GM23338 (cell line): ENCODE results near the gene BRD9. TPM values are rescaled to one million over a fixed set of nuclear protein-coding genes. Genes with fewer than 3 reads are reported as not detected.
"Not testable (repeated sequence)": the region's sequence is repeated elsewhere in the genome, so short reads cannot be mapped to it uniquely, and the experiment has no call there.

Experiments
- ATAC-seq: fragments of 200-7000 bp; cut with Tn5 transposase; 3 replicates; pipeline ENCODE4 v1.9.1; 2020
- DNase-seq: peaks from one replicate; pipeline ENCODE4 v3.0.0-alpha.2; 2015; ENCODE audit warnings: low spot score
- H2AFZ ChIP-seq: fragments of 200-600 bp; sonication (generic); 2 replicates; pipeline ENCODE4 v1.8.0; 2016; ENCODE audit warnings: antibody characterized with exemption, mild to moderate bottlenecking, moderate library complexity
- H3F3A ChIP-seq: fragments of 200-600 bp; sonication (generic); replicated peaks from 2 replicates; pipeline ENCODE4 v1.8.0; 2017; ENCODE audit warnings: antibody characterized with exemption, mixed run types, low read depth
- H3K27ac ChIP-seq: fragments of 200-600 bp; sonication (generic); 2 replicates; pipeline ENCODE4 v1.6.1; 2016; ENCODE audit warnings: low read depth
- H3K27me3 ChIP-seq: fragments of 200-600 bp; sonication (generic); 2 replicates; pipeline ENCODE4 v1.8.0; 2016; ENCODE audit warnings: mild to moderate bottlenecking, mixed run types, moderate library complexity; ENCODE audit not compliant: insufficient read depth
- H3K36me3 ChIP-seq: fragments of 200-600 bp; sonication (generic); 2 replicates; pipeline ENCODE4 v1.8.0; 2016; ENCODE audit warnings: mild to moderate bottlenecking; ENCODE audit not compliant: insufficient read depth
- H3K4me1 ChIP-seq: fragments of 200-600 bp; sonication (generic); 2 replicates; pipeline ENCODE4 v1.8.0; 2016; ENCODE audit warnings: mild to moderate bottlenecking, moderate library complexity; ENCODE audit not compliant: insufficient read depth
- H3K4me2 ChIP-seq: fragments of 200-600 bp; sonication (generic); 2 replicates; pipeline ENCODE4 v1.7.1; 2017; ENCODE audit warnings: mixed run types
- H3K4me3 ChIP-seq: fragments of 200-600 bp; sonication (generic); 2 replicates; pipeline ENCODE4 v1.6.1; 2016; ENCODE audit warnings: mixed run types
- H3K79me2 ChIP-seq: fragments of 200-600 bp; sonication (generic); replicated peaks from 2 replicates; pipeline ENCODE4 v1.8.0; 2017; ENCODE audit warnings: mild to moderate bottlenecking; ENCODE audit not compliant: insufficient read depth
- H3K9me2 ChIP-seq: fragments of 200-600 bp; sonication (generic); 2 replicates; pipeline ENCODE4 v1.8.0; 2017; ENCODE audit not compliant: insufficient read depth
- H4K20me1 ChIP-seq: fragments of 200-600 bp; sonication (generic); replicated peaks from 2 replicates; pipeline ENCODE4 v1.8.0; 2017; ENCODE audit warnings: mild to moderate bottlenecking; ENCODE audit not compliant: insufficient read depth
- H3K27ac Mint-ChIP-seq: 2 replicates; pipeline ENCODE4 v1.8.0; 2020; ENCODE audit warnings: inconsistent platforms, mild to moderate bottlenecking, moderate library complexity, mixed read lengths
- H3K27me3 Mint-ChIP-seq: 3 replicates; pipeline ENCODE4 v1.8.0; 2022; ENCODE audit warnings: low read depth, mild to moderate bottlenecking, moderate library complexity, mixed read lengths, inconsistent platforms; ENCODE audit not compliant: insufficient read depth, poor library complexity
- H3K36me3 Mint-ChIP-seq: 3 replicates; pipeline ENCODE4 v1.8.0; 2021; ENCODE audit warnings: low read depth, mild to moderate bottlenecking, inconsistent platforms, moderate library complexity, mixed read lengths
- H3K4me1 Mint-ChIP-seq: 3 replicates; pipeline ENCODE4 v1.8.0; 2020; ENCODE audit warnings: mild to moderate bottlenecking, inconsistent platforms, mixed read lengths
- H3K4me3 Mint-ChIP-seq: 3 replicates; pipeline ENCODE4 v1.8.0; 2021; ENCODE audit warnings: moderate library complexity, mild to moderate bottlenecking, inconsistent platforms, mixed read lengths
- H3K9me3 Mint-ChIP-seq: 3 replicates; pipeline ENCODE4 v1.8.0; 2020; ENCODE audit warnings: moderate library complexity, mild to moderate bottlenecking, inconsistent platforms, mixed read lengths
- JUNB ChIP-seq: IDR thresholded peaks from one replicate; pipeline ENCODE4 v1.6.1; 2016; ENCODE audit warnings: antibody characterized with exemption; ENCODE audit not compliant: unreplicated experiment
- NANOG ChIP-seq: IDR thresholded peaks from 2 replicates; pipeline ENCODE4 v1.6.1; 2016; ENCODE audit warnings: antibody characterized with exemption, borderline replicate concordance
- polyA plus RNA-seq: library from polyadenylated mRNA; unstranded; fragments of >200 nt; fragmentation: Nextera tagmentation; extraction: Ambion mirVana; gene quantifications from 2 replicates; pipeline ENCODE4 v1.2.1, GENCODE V29; 2016
- total RNA-seq: library from RNA; depleted of rRNA; stranded (reverse); fragments of >200 nt; shearing (Covaris generic); gene quantifications from 2 replicates; pipeline ENCODE4 v1.2.3, GENCODE V29; 2014
- TF ChIP-seq, protein P1 (sequence below): IDR thresholded peaks from one replicate; pipeline ENCODE4 v1.6.1; 2018; ENCODE audit warnings: antibody characterized with exemption; ENCODE audit not compliant: unreplicated experiment
- TF ChIP-seq, protein P2 (sequence below): IDR thresholded peaks from 2 replicates; pipeline ENCODE4 v1.6.1; 2016; ENCODE audit warnings: antibody characterized with exemption
- TF ChIP-seq, protein P3 (sequence below): fragments of 250-450 bp; sonication (Bioruptor Pico); IDR thresholded peaks from 2 replicates; pipeline ENCODE4 v1.5.0; 2020; ENCODE audit warnings: mild to moderate bottlenecking, moderate library complexity

Gene BRD9
- total and polyA plus RNA-seq, 2 experiments from 2014 or later = 32.9 to 54.7 TPM

DNA sequence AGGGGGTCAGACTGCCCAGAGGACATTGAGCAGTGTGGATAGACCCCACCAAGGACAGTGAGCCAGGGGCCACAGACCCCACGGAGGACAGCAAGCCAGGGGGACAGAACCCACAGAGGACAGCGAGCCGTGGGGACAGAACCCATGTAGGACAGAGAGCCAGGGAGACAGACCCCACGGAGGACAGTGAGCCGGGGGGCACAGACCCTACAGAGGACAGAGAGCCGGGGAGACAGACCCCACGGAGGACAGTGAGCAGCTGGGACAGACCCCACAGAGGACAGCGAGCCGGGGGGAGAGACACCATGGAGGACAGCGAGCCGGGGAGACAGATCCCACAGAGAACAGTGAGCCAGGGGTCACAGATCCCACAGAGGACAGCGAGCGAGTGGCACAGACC, 38.4 kb downstream of the BRD9 start (continued):
- TF ChIP-seq, protein P1, sequence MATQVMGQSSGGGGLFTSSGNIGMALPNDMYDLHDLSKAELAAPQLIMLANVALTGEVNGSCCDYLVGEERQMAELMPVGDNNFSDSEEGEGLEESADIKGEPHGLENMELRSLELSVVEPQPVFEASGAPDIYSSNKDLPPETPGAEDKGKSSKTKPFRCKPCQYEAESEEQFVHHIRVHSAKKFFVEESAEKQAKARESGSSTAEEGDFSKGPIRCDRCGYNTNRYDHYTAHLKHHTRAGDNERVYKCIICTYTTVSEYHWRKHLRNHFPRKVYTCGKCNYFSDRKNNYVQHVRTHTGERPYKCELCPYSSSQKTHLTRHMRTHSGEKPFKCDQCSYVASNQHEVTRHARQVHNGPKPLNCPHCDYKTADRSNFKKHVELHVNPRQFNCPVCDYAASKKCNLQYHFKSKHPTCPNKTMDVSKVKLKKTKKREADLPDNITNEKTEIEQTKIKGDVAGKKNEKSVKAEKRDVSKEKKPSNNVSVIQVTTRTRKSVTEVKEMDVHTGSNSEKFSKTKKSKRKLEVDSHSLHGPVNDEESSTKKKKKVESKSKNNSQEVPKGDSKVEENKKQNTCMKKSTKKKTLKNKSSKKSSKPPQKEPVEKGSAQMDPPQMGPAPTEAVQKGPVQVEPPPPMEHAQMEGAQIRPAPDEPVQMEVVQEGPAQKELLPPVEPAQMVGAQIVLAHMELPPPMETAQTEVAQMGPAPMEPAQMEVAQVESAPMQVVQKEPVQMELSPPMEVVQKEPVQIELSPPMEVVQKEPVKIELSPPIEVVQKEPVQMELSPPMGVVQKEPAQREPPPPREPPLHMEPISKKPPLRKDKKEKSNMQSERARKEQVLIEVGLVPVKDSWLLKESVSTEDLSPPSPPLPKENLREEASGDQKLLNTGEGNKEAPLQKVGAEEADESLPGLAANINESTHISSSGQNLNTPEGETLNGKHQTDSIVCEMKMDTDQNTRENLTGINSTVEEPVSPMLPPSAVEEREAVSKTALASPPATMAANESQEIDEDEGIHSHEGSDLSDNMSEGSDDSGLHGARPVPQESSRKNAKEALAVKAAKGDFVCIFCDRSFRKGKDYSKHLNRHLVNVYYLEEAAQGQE = no peak
- TF ChIP-seq, protein P2, sequence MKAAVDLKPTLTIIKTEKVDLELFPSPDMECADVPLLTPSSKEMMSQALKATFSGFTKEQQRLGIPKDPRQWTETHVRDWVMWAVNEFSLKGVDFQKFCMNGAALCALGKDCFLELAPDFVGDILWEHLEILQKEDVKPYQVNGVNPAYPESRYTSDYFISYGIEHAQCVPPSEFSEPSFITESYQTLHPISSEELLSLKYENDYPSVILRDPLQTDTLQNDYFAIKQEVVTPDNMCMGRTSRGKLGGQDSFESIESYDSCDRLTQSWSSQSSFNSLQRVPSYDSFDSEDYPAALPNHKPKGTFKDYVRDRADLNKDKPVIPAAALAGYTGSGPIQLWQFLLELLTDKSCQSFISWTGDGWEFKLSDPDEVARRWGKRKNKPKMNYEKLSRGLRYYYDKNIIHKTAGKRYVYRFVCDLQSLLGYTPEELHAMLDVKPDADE = no peak
- no peak for TF ChIP-seq JUNB

DNA sequence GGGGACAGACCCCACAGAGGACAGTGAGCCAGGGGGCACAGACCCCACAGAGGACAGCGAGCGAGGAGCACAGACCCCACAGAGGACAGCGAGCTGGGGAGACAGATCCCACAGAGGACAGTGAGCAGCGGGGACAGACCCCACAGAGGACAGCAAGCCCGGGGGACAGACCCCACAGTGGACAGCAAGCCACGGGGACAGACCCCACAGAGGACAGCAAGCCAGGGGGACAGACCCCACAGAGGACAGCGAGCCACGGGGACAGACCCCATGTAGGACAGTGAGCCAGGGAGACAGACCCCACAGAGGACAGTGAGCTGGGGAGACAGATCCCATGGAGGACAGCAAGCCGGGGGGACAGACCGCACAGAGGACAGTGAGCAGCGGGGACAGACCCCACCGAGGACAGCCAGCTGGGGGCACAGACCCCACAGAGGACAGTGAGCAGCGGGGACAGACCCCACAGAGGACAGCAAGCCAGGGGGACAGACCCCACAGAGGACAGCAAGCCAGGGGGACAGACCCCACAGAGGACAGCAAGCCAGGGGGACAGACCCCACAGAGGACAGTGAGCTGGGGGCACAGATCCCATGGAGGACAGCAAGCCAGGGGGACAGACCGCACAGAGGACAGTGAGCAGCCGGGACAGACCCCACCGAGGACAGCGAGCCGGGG, 39.0 kb downstream of the BRD9 start:
- H3K9me3 Mint-ChIP-seq = not testable (repeated sequence)

DNA sequence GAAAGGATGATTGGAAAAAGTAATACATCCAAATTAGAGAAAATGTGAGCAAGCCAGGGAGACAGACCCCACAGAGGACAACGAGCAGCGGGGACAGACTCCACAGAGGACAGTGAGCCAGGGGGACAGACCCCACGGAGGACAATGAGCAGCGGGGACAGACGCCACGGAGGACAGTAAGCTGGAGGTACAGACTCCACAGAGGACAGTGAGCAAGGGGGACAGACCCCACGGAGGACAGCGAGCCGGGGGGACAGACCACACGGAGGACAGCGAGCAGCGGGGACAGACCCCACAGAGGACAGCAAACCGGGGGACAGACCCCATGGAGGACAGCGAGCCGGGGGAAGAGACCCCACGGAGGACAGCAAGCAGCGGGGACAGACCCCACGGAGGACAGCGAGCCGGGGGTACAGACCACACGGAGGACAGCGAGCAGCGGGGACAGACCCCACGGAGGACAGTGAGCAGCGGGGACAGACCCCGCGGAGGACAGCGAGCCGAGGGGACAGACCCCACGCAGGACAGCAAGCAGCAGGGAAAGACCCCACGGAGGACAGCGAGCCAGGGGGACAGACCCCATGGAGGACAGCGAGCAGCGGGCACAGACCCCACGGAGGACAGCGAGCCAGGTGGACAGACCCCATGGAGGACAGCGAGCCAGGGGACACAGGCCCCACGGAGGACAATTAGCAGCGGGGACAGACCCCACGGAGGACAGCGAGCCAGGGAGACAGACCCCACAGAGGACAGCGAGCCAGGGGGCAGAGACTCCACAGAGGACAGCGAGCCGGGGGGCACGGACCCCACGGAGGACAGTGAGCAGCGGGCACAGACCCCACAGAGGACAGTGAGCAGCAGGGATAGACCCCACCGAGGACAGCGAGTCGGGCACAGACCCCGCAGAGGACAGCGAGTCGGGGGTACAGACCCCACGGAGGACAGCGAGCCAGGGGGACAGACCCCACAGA, 39.9 kb downstream of the BRD9 start:
- H3K27ac ChIP-seq = no peak overlapping the region
- no peaks in the 10 kb centered on the region for H3F3A ChIP-seq
- no peak for DNase-seq
- no peak overlapping the region; the same call in 2 of the 3 replicates for H3K4me3 Mint-ChIP-seq
- no peaks in the 10 kb centered on the region for H3K27me3 ChIP-seq
- no peaks in the 10 kb centered on the region; the same call in 2 of the 3 replicates for H3K4me1 Mint-ChIP-seq
- H3K4me3 ChIP-seq = no peak overlapping the region
- H3K4me1 ChIP-seq = no peaks in the 10 kb centered on the region
- no peak overlapping the region for H3K27ac Mint-ChIP-seq
- no peaks in the 10 kb centered on the region; the same call in 2 of the 3 replicates for H3K36me3 Mint-ChIP-seq
- no peaks in the 10 kb centered on the region for H4K20me1 ChIP-seq
- H3K79me2 ChIP-seq = no peaks in the 10 kb centered on the region
- no peak for ATAC-seq
- no peaks in the 10 kb centered on the region for H3K9me2 ChIP-seq
- peaks cover 3% of the 10 kb centered on the region for H3K27me3 Mint-ChIP-seq
- no peak overlapping the region for H3K4me2 ChIP-seq
- no peak overlapping the region for H2AFZ ChIP-seq
- H3K9me3 Mint-ChIP-seq = no peaks in the 10 kb centered on the region; the same call in 2 of the 3 replicates
- no peaks in the 10 kb centered on the region for H3K36me3 ChIP-seq
- no peak for TF ChIP-seq NANOG
- TF ChIP-seq, protein P3, sequence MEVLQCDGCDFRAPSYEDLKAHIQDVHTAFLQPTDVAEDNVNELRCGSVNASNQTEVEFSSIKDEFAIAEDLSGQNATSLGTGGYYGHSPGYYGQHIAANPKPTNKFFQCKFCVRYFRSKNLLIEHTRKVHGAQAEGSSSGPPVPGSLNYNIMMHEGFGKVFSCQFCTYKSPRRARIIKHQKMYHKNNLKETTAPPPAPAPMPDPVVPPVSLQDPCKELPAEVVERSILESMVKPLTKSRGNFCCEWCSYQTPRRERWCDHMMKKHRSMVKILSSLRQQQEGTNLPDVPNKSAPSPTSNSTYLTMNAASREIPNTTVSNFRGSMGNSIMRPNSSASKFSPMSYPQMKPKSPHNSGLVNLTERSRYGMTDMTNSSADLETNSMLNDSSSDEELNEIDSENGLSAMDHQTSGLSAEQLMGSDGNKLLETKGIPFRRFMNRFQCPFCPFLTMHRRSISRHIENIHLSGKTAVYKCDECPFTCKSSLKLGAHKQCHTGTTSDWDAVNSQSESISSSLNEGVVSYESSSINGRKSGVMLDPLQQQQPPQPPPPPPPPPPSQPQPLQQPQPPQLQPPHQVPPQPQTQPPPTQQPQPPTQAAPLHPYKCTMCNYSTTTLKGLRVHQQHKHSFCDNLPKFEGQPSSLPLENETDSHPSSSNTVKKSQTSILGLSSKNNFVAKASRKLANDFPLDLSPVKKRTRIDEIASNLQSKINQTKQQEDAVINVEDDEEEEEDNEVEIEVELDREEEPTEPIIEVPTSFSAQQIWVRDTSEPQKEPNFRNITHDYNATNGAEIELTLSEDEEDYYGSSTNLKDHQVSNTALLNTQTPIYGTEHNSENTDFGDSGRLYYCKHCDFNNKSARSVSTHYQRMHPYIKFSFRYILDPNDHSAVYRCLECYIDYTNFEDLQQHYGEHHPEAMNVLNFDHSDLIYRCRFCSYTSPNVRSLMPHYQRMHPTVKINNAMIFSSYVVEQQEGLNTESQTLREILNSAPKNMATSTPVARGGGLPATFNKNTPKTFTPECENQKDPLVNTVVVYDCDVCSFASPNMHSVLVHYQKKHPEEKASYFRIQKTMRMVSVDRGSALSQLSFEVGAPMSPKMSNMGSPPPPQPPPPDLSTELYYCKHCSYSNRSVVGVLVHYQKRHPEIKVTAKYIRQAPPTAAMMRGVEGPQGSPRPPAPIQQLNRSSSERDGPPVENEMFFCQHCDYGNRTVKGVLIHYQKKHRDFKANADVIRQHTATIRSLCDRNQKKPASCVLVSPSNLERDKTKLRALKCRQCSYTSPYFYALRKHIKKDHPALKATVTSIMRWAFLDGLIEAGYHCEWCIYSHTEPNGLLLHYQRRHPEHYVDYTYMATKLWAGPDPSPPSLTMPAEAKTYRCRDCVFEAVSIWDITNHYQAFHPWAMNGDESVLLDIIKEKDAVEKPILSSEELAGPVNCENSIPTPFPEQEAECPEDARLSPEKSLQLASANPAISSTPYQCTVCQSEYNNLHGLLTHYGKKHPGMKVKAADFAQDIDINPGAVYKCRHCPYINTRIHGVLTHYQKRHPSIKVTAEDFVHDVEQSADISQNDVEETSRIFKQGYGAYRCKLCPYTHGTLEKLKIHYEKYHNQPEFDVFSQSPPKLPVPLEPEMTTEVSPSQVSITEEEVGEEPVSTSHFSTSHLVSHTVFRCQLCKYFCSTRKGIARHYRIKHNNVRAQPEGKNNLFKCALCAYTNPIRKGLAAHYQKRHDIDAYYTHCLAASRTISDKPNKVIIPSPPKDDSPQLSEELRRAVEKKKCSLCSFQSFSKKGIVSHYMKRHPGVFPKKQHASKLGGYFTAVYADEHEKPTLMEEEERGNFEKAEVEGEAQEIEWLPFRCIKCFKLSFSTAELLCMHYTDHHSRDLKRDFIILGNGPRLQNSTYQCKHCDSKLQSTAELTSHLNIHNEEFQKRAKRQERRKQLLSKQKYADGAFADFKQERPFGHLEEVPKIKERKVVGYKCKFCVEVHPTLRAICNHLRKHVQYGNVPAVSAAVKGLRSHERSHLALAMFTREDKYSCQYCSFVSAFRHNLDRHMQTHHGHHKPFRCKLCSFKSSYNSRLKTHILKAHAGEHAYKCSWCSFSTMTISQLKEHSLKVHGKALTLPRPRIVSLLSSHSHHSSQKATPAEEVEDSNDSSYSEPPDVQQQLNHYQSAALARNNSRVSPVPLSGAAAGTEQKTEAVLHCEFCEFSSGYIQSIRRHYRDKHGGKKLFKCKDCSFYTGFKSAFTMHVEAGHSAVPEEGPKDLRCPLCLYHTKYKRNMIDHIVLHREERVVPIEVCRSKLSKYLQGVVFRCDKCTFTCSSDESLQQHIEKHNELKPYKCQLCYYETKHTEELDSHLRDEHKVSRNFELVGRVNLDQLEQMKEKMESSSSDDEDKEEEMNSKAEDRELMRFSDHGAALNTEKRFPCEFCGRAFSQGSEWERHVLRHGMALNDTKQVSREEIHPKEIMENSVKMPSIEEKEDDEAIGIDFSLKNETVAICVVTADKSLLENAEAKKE = no peak

More for the DNA sequence above, 39.0 kb downstream of the BRD9 start:
- not testable (repeated sequence) for H3K27me3 Mint-ChIP-seq, H3K9me2 ChIP-seq, H3K79me2 ChIP-seq, H3K4me1 Mint-ChIP-seq, H3F3A ChIP-seq, H3K27ac ChIP-seq, H2AFZ ChIP-seq, ATAC-seq, H4K20me1 ChIP-seq, H3K4me1 ChIP-seq, H3K27ac Mint-ChIP-seq, H3K4me3 ChIP-seq, H3K4me3 Mint-ChIP-seq, H3K4me2 ChIP-seq, H3K36me3 Mint-ChIP-seq, DNase-seq, H3K27me3 ChIP-seq, H3K36me3 ChIP-seq
